Liver (tissue), 9 donors: Measurements from ENCODE around the gene ASPDH. TPM values are rescaled to one million over a fixed set of nuclear protein-coding genes. Genes with fewer than 3 reads are reported as not detected.

Source experiments
- DNase-seq: peaks from one replicate; pipeline ENCODE4 v3.0.0-alpha.2; 2017; ENCODE audit warnings: low spot score
- H3K27ac ChIP-seq, 2 donors: one replicate each; pipeline ENCODE4 v1.7.0; 2013; ENCODE audit warnings: inconsistent platforms in 2 of 2, low read length in 2 of 2, control low read depth in 1 of 2, low read depth in 1 of 2, mild to moderate bottlenecking in 1 of 2
- H3K27me3 ChIP-seq, 4 donors: one replicate each; pipeline versions ENCODE4 v1.6.1 to v1.7.0; 2013; ENCODE audit warnings: low read length in 3 of 4, inconsistent platforms in 1 of 4, mild to moderate bottlenecking in 1 of 4, moderate library complexity in 1 of 4; ENCODE audit not compliant: control insufficient read depth in 4 of 4, insufficient read depth in 4 of 4
- H3K36me3 ChIP-seq, 4 donors: one replicate each; pipeline versions ENCODE4 v1.6.1 to v1.7.0; 2013; ENCODE audit warnings: low read length in 3 of 4, mild to moderate bottlenecking in 3 of 4, low read depth in 1 of 4, moderate library complexity in 1 of 4; ENCODE audit not compliant: control insufficient read depth in 4 of 4, insufficient read depth in 3 of 4
- H3K4me1 ChIP-seq, 4 donors: one replicate each; pipeline versions ENCODE4 v1.6.1 to v1.7.0; 2013; ENCODE audit warnings: low read length in 3 of 4, mild to moderate bottlenecking in 3 of 4, moderate library complexity in 1 of 4; ENCODE audit not compliant: control insufficient read depth in 4 of 4, insufficient read depth in 4 of 4
- H3K4me3 ChIP-seq, 3 donors: one replicate each; pipeline versions ENCODE4 v1.6.1 to v1.7.0; 2013; ENCODE audit warnings: low read length in 3 of 3, control low read depth in 1 of 3, low read depth in 1 of 3, mild to moderate bottlenecking in 1 of 3
- H3K9ac ChIP-seq, 2 donors: one replicate each; pipeline ENCODE4 v1.7.0; 2013; ENCODE audit warnings: low read length in 2 of 2, mild to moderate bottlenecking in 2 of 2, moderate library complexity in 2 of 2, control low read depth in 1 of 2, low read depth in 1 of 2
- H3K9me3 ChIP-seq, 4 donors: one replicate each; pipeline versions ENCODE4 v1.6.1 to v1.7.0; 2013; ENCODE audit warnings: low read length in 3 of 4; ENCODE audit not compliant: control insufficient read depth in 4 of 4
- EGR1 ChIP-seq, 2 donors: IDR thresholded peaks; 2 replicates each; pipeline ENCODE4 v1.6.1; 2016 to 2018; ENCODE audit warnings: antibody characterized with exemption in 2 of 2, low read depth in 2 of 2
- FOXA1 ChIP-seq: IDR thresholded peaks from 2 replicates; pipeline ENCODE4 v1.6.1; 2016; ENCODE audit warnings: antibody characterized with exemption
- FOXA2 ChIP-seq: IDR thresholded peaks from 2 replicates; pipeline ENCODE4 v1.6.1; 2016; ENCODE audit warnings: antibody characterized with exemption
- GABPA ChIP-seq, 2 donors: IDR thresholded peaks in 1 of 2; conservative IDR thresholded peaks in 1 of 2; 2 replicates each; pipeline ENCODE4 v1.6.1; 2016; ENCODE audit warnings: antibody characterized with exemption in 2 of 2, mild to moderate bottlenecking in 1 of 2, moderate library complexity in 1 of 2
- HNF4A ChIP-seq, 2 donors: conservative IDR thresholded peaks; 2 replicates each; pipeline ENCODE4 v1.6.1; 2016; ENCODE audit warnings: antibody characterized with exemption in 2 of 2, mild to moderate bottlenecking in 2 of 2
- HNF4G ChIP-seq: IDR thresholded peaks from 2 replicates; pipeline ENCODE4 v1.6.1; 2016; ENCODE audit warnings: antibody characterized with exemption
- JUND ChIP-seq, 2 donors: IDR thresholded peaks; 2 replicates each; pipeline ENCODE4 v1.6.1; 2016; ENCODE audit warnings: antibody characterized with exemption in 2 of 2
- NR2F2 ChIP-seq: IDR thresholded peaks from 2 replicates; pipeline ENCODE4 v1.6.1; 2016; ENCODE audit warnings: antibody characterized with exemption
- RAD21 ChIP-seq, 2 donors: IDR thresholded peaks; 2 replicates each; pipeline ENCODE4 v1.6.1; 2016; ENCODE audit warnings: antibody characterized with exemption in 2 of 2, mild to moderate bottlenecking in 2 of 2
- REST ChIP-seq: IDR thresholded peaks from 2 replicates; pipeline ENCODE4 v1.6.1; 2016; ENCODE audit warnings: antibody characterized with exemption, mild to moderate bottlenecking
- RXRA ChIP-seq, 2 donors: IDR thresholded peaks; 2 replicates each; pipeline ENCODE4 v1.6.1; 2017 to 2018; ENCODE audit warnings: antibody characterized with exemption in 2 of 2, mild to moderate bottlenecking in 1 of 2
- TAF1 ChIP-seq: conservative IDR thresholded peaks from 2 replicates; pipeline ENCODE4 v1.6.1; 2016; ENCODE audit warnings: antibody characterized with exemption, mild to moderate bottlenecking
- YY1 ChIP-seq: IDR thresholded peaks from 2 replicates; pipeline ENCODE4 v1.6.1; 2016; ENCODE audit warnings: antibody characterized with exemption, mild to moderate bottlenecking
- WGBS: extraction: QIAGEN DNeasy Blood & Tissue Kit; methylation state at CpG from one replicate; pipeline ENCODE4 v1.1.7; 2013; 5-methylcytosine and 5-hydroxymethylcytosine counted together
- polyA plus RNA-seq, 2 donors: library from polyadenylated mRNA; stranded (reverse) in 1 of 2; unstranded in 1 of 2; fragments of 200-250 nt in 1 of 2; fragments of >200 nt in 1 of 2; fragmentation: Nextera tagmentation in 1 of 2; extraction: Ambion mirVana in 1 of 2; gene quantifications; one replicate each; pipeline versions ENCODE4 v1.2.1 to v1.2.3, GENCODE V29; 2013 to 2015
- total RNA-seq, 2 donors: library from RNA; depleted of rRNA; stranded (reverse); fragments of >200 nt; gene quantifications; one replicate each; pipeline ENCODE4 v1.2.3, GENCODE V29; 2014
- TF ChIP-seq, protein P1 (sequence below): IDR thresholded peaks from 2 replicates; pipeline ENCODE4 v1.6.1; 2016; ENCODE audit warnings: antibody characterized with exemption
- TF ChIP-seq, protein P2 (sequence below): IDR thresholded peaks from 2 replicates; pipeline ENCODE4 v1.6.1; 2016; ENCODE audit warnings: antibody characterized with exemption
- TF ChIP-seq, protein P3 (sequence below): fragments of 150-350 bp; IDR thresholded peaks from 2 replicates; pipeline ENCODE4 v1.5.1; 2017; ENCODE audit warnings: improper control_type of control experiment, low read depth, low read length; ENCODE audit not compliant: missing input control
- donor health status: healthy.
- donor health status: healthy.
- donor health status: healthy.
- donor health status: healthy.
- donor health status: healthy.

The ASPDH gene
- total and polyA plus RNA-seq, 4 donors, result 7.3 to 82.0 (median 37.1) TPM

- H3K4me3 ChIP-seq, result no peak overlapping the region
- WGBS, result 86% methylated on average over 16 of the region's 16 CpGs
- H3K4me1 ChIP-seq, result peaks cover 1 to 5% (median 4%) of the 10 kb centered on the region in 4 donors
- H3K9ac ChIP-seq, result no peak overlapping the region
- no peaks in the 10 kb centered on the region for H3K27me3 ChIP-seq
- no peak overlapping the region for H3K27ac ChIP-seq
- TF ChIP-seq, protein P1, sequence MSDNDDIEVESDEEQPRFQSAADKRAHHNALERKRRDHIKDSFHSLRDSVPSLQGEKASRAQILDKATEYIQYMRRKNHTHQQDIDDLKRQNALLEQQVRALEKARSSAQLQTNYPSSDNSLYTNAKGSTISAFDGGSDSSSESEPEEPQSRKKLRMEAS, result no peak
- TF ChIP-seq FOXA2, result no peak
- TF ChIP-seq NR2F2, result no peak
- no peak for TF ChIP-seq RXRA (IDR thresholded peaks at IDR 0.05)
- TF ChIP-seq FOXA1, result no peak
- no peak for TF ChIP-seq HNF4A (conservative IDR thresholded peaks at IDR 0.05)
- no peak for TF ChIP-seq EGR1 (IDR thresholded peaks at IDR 0.05; ENCODE audit: low read depth in 2 of 2)
- TF ChIP-seq YY1, result no peak
- TF ChIP-seq, protein P2, sequence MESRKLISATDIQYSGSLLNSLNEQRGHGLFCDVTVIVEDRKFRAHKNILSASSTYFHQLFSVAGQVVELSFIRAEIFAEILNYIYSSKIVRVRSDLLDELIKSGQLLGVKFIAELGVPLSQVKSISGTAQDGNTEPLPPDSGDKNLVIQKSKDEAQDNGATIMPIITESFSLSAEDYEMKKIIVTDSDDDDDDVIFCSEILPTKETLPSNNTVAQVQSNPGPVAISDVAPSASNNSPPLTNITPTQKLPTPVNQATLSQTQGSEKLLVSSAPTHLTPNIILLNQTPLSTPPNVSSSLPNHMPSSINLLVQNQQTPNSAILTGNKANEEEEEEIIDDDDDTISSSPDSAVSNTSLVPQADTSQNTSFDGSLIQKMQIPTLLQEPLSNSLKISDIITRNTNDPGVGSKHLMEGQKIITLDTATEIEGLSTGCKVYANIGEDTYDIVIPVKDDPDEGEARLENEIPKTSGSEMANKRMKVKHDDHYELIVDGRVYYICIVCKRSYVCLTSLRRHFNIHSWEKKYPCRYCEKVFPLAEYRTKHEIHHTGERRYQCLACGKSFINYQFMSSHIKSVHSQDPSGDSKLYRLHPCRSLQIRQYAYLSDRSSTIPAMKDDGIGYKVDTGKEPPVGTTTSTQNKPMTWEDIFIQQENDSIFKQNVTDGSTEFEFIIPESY, result no peak
- TF ChIP-seq JUND (IDR thresholded peaks at IDR 0.05), result no peak
- TF ChIP-seq GABPA (IDR thresholded peaks at IDR 0.05 in 1 of 2, conservative IDR thresholded peaks at IDR 0.05 in 1 of 2), result no peak
- TF ChIP-seq, protein P3, sequence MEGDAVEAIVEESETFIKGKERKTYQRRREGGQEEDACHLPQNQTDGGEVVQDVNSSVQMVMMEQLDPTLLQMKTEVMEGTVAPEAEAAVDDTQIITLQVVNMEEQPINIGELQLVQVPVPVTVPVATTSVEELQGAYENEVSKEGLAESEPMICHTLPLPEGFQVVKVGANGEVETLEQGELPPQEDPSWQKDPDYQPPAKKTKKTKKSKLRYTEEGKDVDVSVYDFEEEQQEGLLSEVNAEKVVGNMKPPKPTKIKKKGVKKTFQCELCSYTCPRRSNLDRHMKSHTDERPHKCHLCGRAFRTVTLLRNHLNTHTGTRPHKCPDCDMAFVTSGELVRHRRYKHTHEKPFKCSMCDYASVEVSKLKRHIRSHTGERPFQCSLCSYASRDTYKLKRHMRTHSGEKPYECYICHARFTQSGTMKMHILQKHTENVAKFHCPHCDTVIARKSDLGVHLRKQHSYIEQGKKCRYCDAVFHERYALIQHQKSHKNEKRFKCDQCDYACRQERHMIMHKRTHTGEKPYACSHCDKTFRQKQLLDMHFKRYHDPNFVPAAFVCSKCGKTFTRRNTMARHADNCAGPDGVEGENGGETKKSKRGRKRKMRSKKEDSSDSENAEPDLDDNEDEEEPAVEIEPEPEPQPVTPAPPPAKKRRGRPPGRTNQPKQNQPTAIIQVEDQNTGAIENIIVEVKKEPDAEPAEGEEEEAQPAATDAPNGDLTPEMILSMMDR, result no peak
- no peak for TF ChIP-seq REST
- TF ChIP-seq RAD21 (IDR thresholded peaks at IDR 0.05), result no peak
- no peak for TF ChIP-seq HNF4G
- no peak for TF ChIP-seq TAF1
- peaks cover 7 to 38% (median 11%) of the 10 kb centered on the region in 4 donors for H3K36me3 ChIP-seq
- DNase-seq, result no peak
- no peaks in the 10 kb centered on the region for H3K9me3 ChIP-seq
Measured at GRCh38 chr19:50482271-50482855, 31.4 kb downstream of the ASPDH start.
